H9 (cell line): ENCODE data around the gene PDE3A. TPM values are rescaled to one million over a fixed set of nuclear protein-coding genes. Genes with fewer than 3 reads are reported as not detected.

ENCODE experiments used
- DNase-seq: peaks from one replicate; pipeline ENCODE4 v3.0.0-alpha.2; 2017
- H2AFZ ChIP-seq: one replicate; pipeline ENCODE4 v1.6.1; 2013; ENCODE audit warnings: mild to moderate bottlenecking, low read length, control low read depth, moderate library complexity
- H2AK5ac ChIP-seq: 2 replicates; pipeline ENCODE4 v1.6.1; 2013; ENCODE audit warnings: low read length, control low read depth, mixed read lengths; ENCODE audit not compliant: insufficient read length
- H2BK120ac ChIP-seq: one replicate; pipeline ENCODE4 v1.6.1; 2013; ENCODE audit warnings: low read depth, mild to moderate bottlenecking, low read length, control low read depth, inconsistent platforms; ENCODE audit not compliant: poor library complexity, severe bottlenecking
- H2BK12ac ChIP-seq: 2 replicates; pipeline ENCODE4 v1.6.1; 2013; ENCODE audit warnings: low read length, control low read depth, mixed read lengths, low read depth; ENCODE audit not compliant: insufficient read length
- H2BK15ac ChIP-seq: 2 replicates; pipeline ENCODE4 v1.6.1; 2013; ENCODE audit warnings: low read depth, low read length, control low read depth
- H2BK20ac ChIP-seq: one replicate; pipeline ENCODE4 v1.6.1; 2013; ENCODE audit warnings: low read depth, mild to moderate bottlenecking, low read length, control low read depth, inconsistent platforms; ENCODE audit not compliant: poor library complexity, severe bottlenecking
- H2BK5ac ChIP-seq: 2 replicates; pipeline ENCODE4 v1.6.1; 2013; ENCODE audit warnings: low read length, control low read depth, mixed read lengths; ENCODE audit not compliant: insufficient read length
- H3K14ac ChIP-seq: 2 replicates; pipeline ENCODE4 v1.6.1; 2013; ENCODE audit warnings: low read length, control low read depth; ENCODE audit not compliant: insufficient read depth
- H3K18ac ChIP-seq: 2 replicates; pipeline ENCODE4 v1.6.1; 2013; ENCODE audit warnings: low read depth, mild to moderate bottlenecking, mixed read lengths, low read length, control low read depth; ENCODE audit not compliant: insufficient read length
- H3K23ac ChIP-seq: 2 replicates; pipeline ENCODE4 v1.6.1; 2013; ENCODE audit warnings: low read length, control low read depth, mixed read lengths, low read depth; ENCODE audit not compliant: insufficient read length
- H3K23me2 ChIP-seq: 2 replicates; pipeline ENCODE4 v1.6.1; 2013; ENCODE audit warnings: low read depth, mild to moderate bottlenecking, mixed read lengths, low read length, control low read depth; ENCODE audit not compliant: insufficient read length, poor library complexity, severe bottlenecking
- H3K27ac ChIP-seq: 2 replicates; pipeline ENCODE4 v1.5.1; 2013; ENCODE audit warnings: low read length, control low read depth, mixed read lengths, low read depth; ENCODE audit not compliant: insufficient read length
- H3K27me3 ChIP-seq: 2 replicates; pipeline ENCODE4 v1.6.1; 2013; ENCODE audit warnings: low read length, control low read depth, inconsistent platforms; ENCODE audit not compliant: insufficient read depth
- H3K4ac ChIP-seq: 2 replicates; pipeline ENCODE4 v1.6.1; 2013; ENCODE audit warnings: low read depth, mild to moderate bottlenecking, control low read depth, inconsistent platforms, low read length, moderate library complexity
- H3K4me1 ChIP-seq: 2 replicates; pipeline ENCODE4 v1.6.1; 2013; ENCODE audit warnings: low read length, control low read depth, inconsistent platforms; ENCODE audit not compliant: insufficient read depth
- H3K4me2 ChIP-seq: 2 replicates; pipeline ENCODE4 v1.6.1; 2013; ENCODE audit warnings: low read length, control low read depth, mixed read lengths; ENCODE audit not compliant: insufficient read length, insufficient read depth
- H3K56ac ChIP-seq: 2 replicates; pipeline ENCODE4 v1.6.1; 2013; ENCODE audit warnings: low read depth, mild to moderate bottlenecking, mixed read lengths, low read length, control low read depth; ENCODE audit not compliant: insufficient read length
- H3K79me1 ChIP-seq: 2 replicates; pipeline ENCODE4 v1.6.1; 2013; ENCODE audit warnings: low read depth, mild to moderate bottlenecking, moderate library complexity, low read length, control low read depth, inconsistent platforms; ENCODE audit not compliant: insufficient read depth, poor library complexity, severe bottlenecking
- H3K79me2 ChIP-seq: 2 replicates; pipeline ENCODE4 v1.6.1; 2013; ENCODE audit warnings: low read length, control low read depth, inconsistent platforms; ENCODE audit not compliant: insufficient read depth
- H3K9ac ChIP-seq: 2 replicates; pipeline ENCODE4 v1.6.1; 2013; ENCODE audit warnings: low read length, control low read depth, mixed read lengths; ENCODE audit not compliant: insufficient read length; ENCODE audit errors: extremely low read depth
- H3K9me3 ChIP-seq: one replicate; pipeline ENCODE4 v1.6.1; 2013; ENCODE audit warnings: low read depth, low read length, inconsistent platforms; ENCODE audit not compliant: control insufficient read depth
- H3T11ph ChIP-seq: one replicate; pipeline ENCODE4 v1.6.1; 2013; ENCODE audit warnings: mild to moderate bottlenecking, low read length, control low read depth, inconsistent platforms
- H4K20me1 ChIP-seq: one replicate; pipeline ENCODE4 v1.6.1; 2013; ENCODE audit not compliant: control insufficient read depth, insufficient read length, insufficient read depth
- H4K5ac ChIP-seq: 2 replicates; pipeline ENCODE4 v1.6.1; 2013; ENCODE audit warnings: low read depth, mild to moderate bottlenecking, mixed read lengths, low read length, control low read depth; ENCODE audit not compliant: insufficient read length
- H4K8ac ChIP-seq: replicated peaks from 2 replicates; pipeline ENCODE4 v1.6.1; 2013; ENCODE audit warnings: low read length, control low read depth, mixed read lengths, low read depth; ENCODE audit not compliant: insufficient read length
- H4K91ac ChIP-seq: 2 replicates; pipeline ENCODE4 v1.6.1; 2013; ENCODE audit warnings: low read depth, mild to moderate bottlenecking, moderate library complexity, mixed read lengths, low read length, control low read depth; ENCODE audit not compliant: insufficient read length
- H3K27ac Mint-ChIP-seq, 3 experiments: 2 replicates in 2 of 3; 3 replicates in 1 of 3; pipeline ENCODE4 v1.8.0; 2020 to 2021; ENCODE audit warnings: mixed read lengths in 3 of 3, mild to moderate bottlenecking in 1 of 3, moderate library complexity in 1 of 3
- H3K27me3 Mint-ChIP-seq: 2 replicates; pipeline ENCODE4 v1.8.0; 2021; ENCODE audit warnings: low read depth, mild to moderate bottlenecking, moderate library complexity, mixed read lengths
- H3K36me3 Mint-ChIP-seq, 3 experiments: 2 replicates in 2 of 3; 3 replicates in 1 of 3; pipeline ENCODE4 v1.8.0; 2020 to 2021; ENCODE audit warnings: low read depth in 3 of 3, mixed read lengths in 3 of 3; ENCODE audit not compliant: insufficient read depth in 1 of 3
- H3K4me1 Mint-ChIP-seq, 2 experiments: 2 replicates each; pipeline ENCODE4 v1.8.0; 2020; ENCODE audit warnings: mixed read lengths in 2 of 2
- H3K4me3 Mint-ChIP-seq, 2 experiments: 2 replicates in 1 of 2; 3 replicates in 1 of 2; pipeline ENCODE4 v1.8.0; 2020 to 2021; ENCODE audit warnings: mild to moderate bottlenecking in 2 of 2, mixed read lengths in 2 of 2, moderate library complexity in 1 of 2
- H3K9me3 Mint-ChIP-seq, 2 experiments: 2 replicates in 1 of 2; 3 replicates in 1 of 2; pipeline ENCODE4 v1.8.0; 2020; ENCODE audit warnings: mild to moderate bottlenecking in 2 of 2, mixed read lengths in 2 of 2, moderate library complexity in 1 of 2
- CTCF ChIP-seq: fragments of 200-600 bp; sonication (generic); conservative IDR thresholded peaks from 3 replicates; pipeline ENCODE4 v1.8.0; 2021; ENCODE audit warnings: antibody characterized with exemption, mild to moderate bottlenecking
- WGBS: extraction: QIAGEN DNeasy Blood & Tissue Kit; methylation state at CpG from one replicate; pipeline ENCODE4 v1.1.7; 2013; ENCODE audit warnings: missing lambda C conversion rate, low lambda C conversion rate, mixed read lengths; ENCODE audit not compliant: insufficient read length; ENCODE audit errors: extremely low coverage; 5-methylcytosine and 5-hydroxymethylcytosine counted together
- total RNA-seq: library from RNA; stranded (reverse); gene quantifications from 2 replicates; pipeline ENCODE4 v1.2.1, GENCODE V29; 2021

The PDE3A gene
- total RNA-seq, 1 experiment from 2014 or later: 3.0 TPM

- no peaks in the 10 kb centered on the region for H3K27me3 ChIP-seq
- H4K8ac ChIP-seq: no peak overlapping the region
- no peak overlapping the region for H4K91ac ChIP-seq
- H3K18ac ChIP-seq: no peak overlapping the region
- no peaks in the 10 kb centered on the region for H3K4me1 ChIP-seq
- H3K27ac ChIP-seq: no peak overlapping the region
- no peak overlapping the region for H2BK20ac ChIP-seq
- Mint-ChIP-seq H3K9me3 (no peaks in the 10 kb centered on the region), H3K36me3 (no peaks in the 10 kb centered on the region), H3K27ac (no peak overlapping the region), H3K4me1 (peaks cover 16 to 17% of the 10 kb centered on the region in 2 experiments), H3K4me3 (no peak overlapping the region), H3K27me3 (no peaks in the 10 kb centered on the region)
- H2BK120ac ChIP-seq: no peak overlapping the region
- H3K4ac ChIP-seq: no peak overlapping the region
- H2AFZ ChIP-seq: no peak overlapping the region
- no CpG with 5 or more reads among the region's 1 CpG for WGBS
- no peak overlapping the region for H4K5ac ChIP-seq
- no peak overlapping the region for H2AK5ac ChIP-seq
- H3K14ac ChIP-seq: no peak overlapping the region
- no peak overlapping the region for H2BK5ac ChIP-seq
- no peaks in the 10 kb centered on the region for H3K79me2 ChIP-seq
- no peak overlapping the region for H3K23ac ChIP-seq
- no peak overlapping the region for H2BK15ac ChIP-seq
- no peak overlapping the region for H2BK12ac ChIP-seq
- H3K56ac ChIP-seq: no peak overlapping the region
- H3K79me1 ChIP-seq: no peaks in the 10 kb centered on the region
- no peaks in the 10 kb centered on the region for H3K9me3 ChIP-seq
- H4K20me1 ChIP-seq: no peaks in the 10 kb centered on the region
- no peaks in the 10 kb centered on the region for H3K23me2 ChIP-seq
- H3T11ph ChIP-seq: no peak overlapping the region
- no peak for TF ChIP-seq CTCF
- H3K4me2 ChIP-seq: no peak overlapping the region
- no peak for DNase-seq
- no peak overlapping the region for H3K9ac ChIP-seq
Observed at GRCh38 chr12:20701106-20701505, 332.8 kb downstream of the PDE3A start.
